OCI-LY3 (cell line): ENCODE measurements around the gene SLIRP.

Source experiments
- EZH2phosphoT487 ChIP-seq: fragments of 200-600 bp; shearing (Covaris generic); IDR thresholded peaks from 2 replicates; pipeline ENCODE4 v1.6.1; 2018; ENCODE audit warnings: antibody characterized with exemption, mixed run types, low read depth
- TF ChIP-seq, protein P1 (sequence below): fragments of 200-600, 300-600 bp; sonication (generic); IDR thresholded peaks from 2 replicates; pipeline ENCODE4 v1.5.1; 2014; ENCODE audit warnings: antibody characterized with exemption, low read length, low read depth

- TF ChIP-seq, protein P1, sequence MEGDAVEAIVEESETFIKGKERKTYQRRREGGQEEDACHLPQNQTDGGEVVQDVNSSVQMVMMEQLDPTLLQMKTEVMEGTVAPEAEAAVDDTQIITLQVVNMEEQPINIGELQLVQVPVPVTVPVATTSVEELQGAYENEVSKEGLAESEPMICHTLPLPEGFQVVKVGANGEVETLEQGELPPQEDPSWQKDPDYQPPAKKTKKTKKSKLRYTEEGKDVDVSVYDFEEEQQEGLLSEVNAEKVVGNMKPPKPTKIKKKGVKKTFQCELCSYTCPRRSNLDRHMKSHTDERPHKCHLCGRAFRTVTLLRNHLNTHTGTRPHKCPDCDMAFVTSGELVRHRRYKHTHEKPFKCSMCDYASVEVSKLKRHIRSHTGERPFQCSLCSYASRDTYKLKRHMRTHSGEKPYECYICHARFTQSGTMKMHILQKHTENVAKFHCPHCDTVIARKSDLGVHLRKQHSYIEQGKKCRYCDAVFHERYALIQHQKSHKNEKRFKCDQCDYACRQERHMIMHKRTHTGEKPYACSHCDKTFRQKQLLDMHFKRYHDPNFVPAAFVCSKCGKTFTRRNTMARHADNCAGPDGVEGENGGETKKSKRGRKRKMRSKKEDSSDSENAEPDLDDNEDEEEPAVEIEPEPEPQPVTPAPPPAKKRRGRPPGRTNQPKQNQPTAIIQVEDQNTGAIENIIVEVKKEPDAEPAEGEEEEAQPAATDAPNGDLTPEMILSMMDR, result no peak
- no peak for TF ChIP-seq EZH2phosphoT487
Observed at GRCh38 chr14:77721437-77721836, 13.5 kb downstream of the SLIRP start.
